ENCODE results near the gene PCDH8. TPM values are rescaled to one million over a fixed set of nuclear protein-coding genes. Genes with fewer than 3 reads are reported as not detected.

Gene PCDH8
- total RNA-seq, 1 donor from 2014 or later = not detected

DNA sequence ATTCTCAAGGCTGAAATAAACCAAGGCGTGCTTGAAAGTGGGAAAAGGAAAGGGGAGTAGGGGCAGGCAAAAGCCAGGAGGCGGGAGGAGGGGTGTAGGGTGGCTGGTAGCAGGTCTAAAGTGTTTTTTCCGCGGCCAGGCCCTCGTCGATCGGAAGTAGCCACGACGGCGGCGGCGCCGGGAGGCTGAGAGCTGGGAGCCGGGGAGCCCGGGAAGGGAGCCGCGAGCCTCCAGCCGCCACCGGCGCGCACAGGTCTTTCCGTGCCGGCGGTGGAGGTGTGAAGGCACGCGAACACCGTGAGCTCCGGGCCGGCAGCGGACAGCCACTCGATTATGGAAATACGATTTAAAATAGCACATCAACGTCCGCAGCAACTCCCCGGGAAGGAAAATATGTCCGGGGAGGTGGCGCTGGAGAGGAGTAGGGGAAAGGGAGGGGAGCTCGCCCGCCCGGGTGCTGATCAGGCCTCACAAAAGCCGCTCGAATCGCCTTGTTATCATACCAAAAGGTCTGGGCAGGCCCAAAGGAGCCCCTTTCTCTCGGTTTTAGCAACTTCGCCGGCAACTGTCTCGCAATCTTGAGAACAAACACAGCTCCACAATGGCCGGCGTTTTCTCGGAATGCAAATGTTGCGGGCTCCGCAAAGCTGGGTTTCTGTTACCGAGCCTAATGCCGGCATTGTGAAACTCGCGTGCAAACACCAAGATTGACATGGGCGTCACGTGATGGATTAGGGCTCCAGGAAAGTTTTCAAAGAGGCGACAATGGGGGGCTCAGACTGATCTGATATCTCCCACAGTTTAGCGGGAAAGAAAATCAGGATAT, 2.9 kb upstream of the PCDH8 start:
- no peak for DNase-seq (ENCODE audit: low read depth in 2 of 2)

DNA sequence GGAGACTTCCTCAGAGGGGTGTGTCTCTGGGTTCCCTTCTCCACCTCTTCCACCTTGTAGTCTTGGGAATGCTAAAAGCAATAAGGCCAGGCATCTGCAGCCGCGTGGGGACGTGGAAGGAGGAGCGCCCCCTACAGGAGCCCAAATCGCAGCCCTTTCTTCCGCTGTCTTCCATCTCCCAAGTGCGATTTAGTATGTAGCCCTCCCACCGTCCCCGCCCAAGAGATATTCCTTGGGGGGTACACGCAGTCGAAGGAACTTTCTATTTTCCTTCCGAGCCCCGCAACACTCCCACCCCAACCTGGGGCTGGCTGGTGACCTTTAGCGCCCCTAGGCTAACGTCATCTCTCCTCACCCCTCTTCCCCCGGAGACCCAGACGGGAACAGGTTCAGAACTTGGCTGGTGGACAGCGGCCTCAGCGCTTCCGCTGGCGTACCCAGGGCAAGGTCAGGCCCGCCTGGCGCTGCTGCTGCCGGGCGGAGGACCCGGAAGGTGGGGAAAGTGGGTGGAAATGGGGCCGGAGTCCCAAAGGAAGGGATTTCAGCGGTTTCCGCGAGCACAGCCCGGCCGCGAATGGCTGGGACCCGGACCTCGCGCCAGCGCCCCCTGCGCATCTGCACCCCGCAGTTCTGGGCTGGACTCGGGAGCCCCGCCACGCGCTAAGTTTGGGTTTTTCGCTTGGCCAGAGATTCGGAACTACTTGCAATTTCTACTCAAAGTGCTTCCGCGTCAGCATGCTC, 2.1 kb upstream of the PCDH8 start:
- DNase-seq (ENCODE audit: low read depth in 2 of 2) = peak in 1 of 2 donors; percentile 43

DNA sequence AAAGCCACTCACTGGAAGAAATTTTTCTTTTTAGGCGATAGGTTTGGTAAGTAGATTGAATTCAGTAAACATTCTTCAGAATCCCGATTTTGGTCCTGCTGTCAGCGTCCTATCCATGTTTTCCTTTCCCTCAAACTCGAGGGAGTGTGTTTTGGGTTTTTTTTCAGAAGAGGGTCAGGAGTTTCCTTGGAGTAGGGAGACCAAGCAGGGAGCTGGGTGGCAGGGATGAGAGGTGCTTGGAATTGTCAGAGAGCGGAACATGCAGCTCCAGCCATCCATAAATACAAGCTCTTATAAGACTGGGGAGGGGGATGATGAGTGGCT, 1.6 kb upstream of the PCDH8 start:
- no peak for DNase-seq (ENCODE audit: low read depth in 2 of 2)

DNA sequence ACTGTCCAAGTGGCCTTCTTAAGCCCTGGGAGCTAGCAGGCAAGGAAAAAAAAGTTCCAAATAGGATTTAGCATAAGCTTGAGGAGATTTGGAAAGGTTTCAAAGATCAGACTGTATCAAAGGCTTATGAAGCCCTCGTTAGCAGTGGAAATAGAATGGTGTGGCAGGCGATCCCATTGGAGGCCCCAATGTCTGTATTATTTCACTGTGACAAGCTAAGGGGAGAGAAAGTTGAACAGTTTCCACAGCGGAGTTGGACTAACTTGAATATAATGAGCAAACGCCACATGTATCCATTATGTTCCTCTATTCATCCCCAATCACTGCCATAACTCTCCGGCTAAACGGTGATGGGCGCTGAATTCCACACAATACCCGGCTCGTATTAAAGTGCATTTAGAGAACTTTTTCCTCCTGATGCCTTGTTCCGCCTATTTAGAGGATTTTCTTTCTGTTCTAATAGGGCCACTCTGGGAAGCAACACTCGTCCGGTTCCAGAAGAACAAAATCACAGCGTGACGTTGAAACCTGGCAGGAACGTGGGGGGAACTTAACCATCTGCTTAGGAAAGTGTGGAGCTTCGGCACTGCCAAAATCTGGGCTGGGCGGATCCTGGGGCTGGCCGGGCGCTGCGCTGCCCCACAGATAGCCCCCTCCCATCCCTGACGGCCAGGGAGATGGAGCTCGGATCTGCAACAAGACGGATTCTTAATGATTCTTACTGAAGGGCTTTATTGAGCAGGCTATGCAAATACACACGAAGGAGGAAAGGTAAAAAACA, 1.0 kb upstream of the PCDH8 start:
- no peak for DNase-seq (ENCODE audit: low read depth in 2 of 2)

DNA sequence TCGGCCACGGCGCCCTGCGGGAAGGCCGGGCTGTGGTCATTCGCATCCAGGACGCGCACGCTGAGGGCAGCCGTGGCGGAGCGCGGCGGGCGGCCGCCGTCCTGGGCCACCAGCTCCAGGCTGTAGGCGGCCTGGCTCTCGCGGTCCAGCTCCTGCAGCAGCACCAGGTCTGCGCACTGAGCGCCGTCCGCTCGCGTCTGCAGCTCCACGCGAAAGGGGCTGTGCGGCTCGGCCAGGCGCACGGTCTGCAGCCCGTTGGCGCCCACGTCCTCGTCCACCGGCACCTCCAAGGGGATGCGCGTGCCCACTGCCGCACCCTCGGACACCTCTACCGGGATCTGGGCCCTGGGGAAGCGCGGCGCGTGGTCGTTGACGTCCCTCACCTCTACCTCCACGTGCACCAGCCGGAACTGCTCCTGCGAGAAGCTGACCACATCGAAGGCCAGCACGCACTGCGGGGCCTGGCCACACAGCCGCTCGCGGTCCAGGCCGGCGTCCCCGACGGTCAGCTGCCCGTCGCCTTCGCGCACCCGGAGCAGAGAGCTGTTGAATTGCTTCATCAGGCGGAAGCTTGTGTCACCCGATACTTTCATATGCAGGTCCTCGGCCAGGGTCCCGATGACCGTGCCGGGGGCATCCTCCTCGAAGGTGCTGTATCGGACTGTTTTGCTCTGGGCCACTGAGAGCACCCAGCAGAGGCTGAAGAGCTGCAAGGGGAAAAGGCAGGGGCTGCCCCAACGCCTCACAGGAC, 583 bp downstream of the PCDH8 start:
- no peak for DNase-seq (ENCODE audit: low read depth in 2 of 2)

DNA sequence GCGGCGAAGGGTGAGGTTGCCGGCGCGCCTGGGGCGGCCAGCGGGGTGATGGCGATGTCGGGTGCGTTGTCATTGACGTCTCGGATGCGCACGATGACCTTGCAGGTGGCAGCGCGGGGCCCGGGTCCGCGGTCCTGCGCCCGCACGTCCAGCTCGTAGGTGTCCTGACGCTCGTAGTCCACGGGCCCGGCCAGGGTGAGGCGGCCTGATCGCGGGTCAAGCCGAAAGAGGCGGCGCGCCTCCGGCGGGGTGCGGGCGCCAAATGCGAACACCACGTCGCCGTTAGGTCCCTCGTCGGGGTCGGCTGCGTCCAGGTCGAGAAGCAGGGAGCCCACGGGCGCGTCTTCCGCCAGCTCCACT, 1.1 kb downstream of the PCDH8 start:
- no peak for DNase-seq (ENCODE audit: low read depth in 2 of 2)

DNA sequence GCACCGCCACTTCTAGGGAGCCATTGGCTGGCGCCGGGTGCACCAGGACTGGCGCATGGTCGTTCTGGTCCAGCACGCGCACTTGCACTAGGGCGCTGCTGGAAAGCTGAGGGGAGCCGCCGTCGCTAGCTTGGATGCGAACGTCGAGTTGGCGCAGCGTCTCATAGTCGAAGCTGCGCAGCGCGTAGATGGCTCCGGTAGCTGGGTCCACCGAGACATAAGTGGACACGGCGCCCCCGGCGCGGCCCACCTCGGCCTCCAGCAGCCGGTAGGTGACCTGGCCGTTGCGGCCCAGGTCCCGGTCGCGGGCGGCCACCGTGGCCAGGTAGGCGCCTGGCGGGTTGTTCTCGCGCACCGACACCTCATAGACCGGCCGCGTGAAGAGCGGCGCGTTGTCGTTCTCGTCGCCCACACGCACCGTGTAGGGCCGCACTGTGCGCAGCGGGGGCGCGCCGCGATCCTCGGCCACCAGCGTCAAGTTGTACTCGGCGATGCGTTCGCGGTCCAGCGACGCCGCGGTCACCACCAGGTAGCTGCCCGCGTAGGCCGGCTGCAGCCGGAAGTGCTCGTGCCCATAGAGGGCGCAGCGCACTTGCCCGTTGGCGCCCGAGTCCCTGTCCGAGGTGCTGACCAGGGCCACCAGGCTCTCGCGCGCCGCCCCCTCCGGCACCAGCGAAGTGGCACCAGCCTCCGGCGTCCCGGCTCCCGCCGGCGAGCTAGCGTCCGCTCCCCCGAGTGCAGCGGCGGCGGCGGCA, 1.7 kb downstream of the PCDH8 start:
- peak in 1 of 2 donors; percentile 40 for DNase-seq (ENCODE audit: low read depth in 2 of 2)

DNA sequence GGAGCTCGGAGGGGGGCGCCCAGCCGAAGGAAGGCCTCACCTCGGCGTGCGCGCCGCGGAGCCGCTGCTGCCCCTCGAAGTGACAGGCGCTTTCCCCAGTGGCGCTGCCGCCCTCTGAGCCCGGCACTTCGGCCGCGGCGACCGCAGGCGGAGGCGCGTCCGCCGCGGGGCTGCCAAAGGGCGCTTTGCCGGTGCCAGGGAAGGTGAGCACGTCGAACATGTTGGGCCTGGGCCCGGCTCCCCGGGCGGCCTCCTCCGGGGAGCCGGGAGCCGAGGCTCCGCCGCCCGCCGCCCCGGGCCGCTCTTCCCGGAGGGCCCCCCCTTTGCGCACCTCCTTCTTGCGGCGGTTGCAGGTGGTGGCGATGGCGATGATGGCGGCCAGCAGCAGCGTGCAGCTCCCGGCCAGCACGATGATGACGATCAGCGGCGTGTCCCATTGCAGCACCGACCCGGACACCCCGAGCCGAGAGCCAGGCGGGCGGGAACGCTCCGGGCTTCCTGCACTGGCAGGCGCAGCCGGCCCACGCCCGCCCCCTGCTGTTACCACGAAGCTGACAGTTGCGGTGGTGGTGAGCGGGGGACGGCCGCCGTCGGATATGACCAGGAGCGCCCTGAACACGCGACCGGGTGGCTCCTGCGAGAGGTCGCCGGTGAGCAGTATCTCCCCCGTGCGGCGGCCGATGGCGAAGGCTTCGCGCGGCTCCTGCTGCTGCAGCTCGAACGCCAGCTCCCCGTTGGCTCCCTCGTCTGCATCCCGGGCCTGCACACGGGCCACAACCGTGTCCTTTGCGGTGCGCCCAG, 2.5 kb downstream of the PCDH8 start:
- peak; percentile 17 to 21 for DNase-seq (ENCODE audit: low read depth in 2 of 2)

DNA sequence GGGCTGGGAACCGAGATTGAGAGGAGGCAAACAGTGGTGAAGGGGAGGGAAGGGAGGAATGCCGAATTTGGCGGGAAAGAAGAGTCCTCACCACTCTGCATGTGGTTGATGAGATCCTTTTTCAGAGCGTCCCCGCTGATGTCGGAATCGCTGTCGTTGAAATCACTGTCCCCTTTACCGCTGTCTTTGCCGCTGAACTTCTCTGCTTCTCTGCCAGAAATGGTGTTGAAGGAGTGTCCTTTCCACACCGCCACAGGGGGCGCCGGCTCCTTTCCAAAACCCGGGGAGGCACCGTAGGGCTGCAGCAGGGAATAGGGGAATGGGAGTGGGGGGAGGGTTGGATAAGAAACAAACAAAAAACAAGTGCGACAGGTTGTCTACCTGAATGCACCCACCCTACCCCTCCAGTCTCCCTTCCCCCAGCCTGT, 3.1 kb downstream of the PCDH8 start:
- no peak for DNase-seq (ENCODE audit: low read depth in 2 of 2)

DNA sequence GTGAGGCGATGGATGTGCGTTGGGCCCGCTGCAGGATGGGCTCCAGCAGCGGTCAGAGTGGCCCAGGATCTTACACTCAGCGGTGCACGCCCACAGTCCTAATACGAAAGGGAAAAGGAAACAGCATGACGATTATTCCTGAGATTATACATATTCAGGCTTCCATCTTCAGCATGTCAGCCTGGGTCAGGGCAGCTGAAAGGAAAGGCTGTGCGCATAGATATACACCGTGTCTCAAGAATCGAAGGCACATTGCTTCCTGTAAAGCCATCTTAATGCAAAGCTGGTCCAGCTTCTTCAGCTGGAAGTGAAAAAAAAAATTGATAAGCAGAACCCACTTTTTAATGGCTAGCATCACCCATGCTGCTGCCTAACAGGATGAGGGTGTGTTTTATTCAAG, 3.6 kb downstream of the PCDH8 start:
- DNase-seq (ENCODE audit: low read depth in 2 of 2) = no peak

DNA sequence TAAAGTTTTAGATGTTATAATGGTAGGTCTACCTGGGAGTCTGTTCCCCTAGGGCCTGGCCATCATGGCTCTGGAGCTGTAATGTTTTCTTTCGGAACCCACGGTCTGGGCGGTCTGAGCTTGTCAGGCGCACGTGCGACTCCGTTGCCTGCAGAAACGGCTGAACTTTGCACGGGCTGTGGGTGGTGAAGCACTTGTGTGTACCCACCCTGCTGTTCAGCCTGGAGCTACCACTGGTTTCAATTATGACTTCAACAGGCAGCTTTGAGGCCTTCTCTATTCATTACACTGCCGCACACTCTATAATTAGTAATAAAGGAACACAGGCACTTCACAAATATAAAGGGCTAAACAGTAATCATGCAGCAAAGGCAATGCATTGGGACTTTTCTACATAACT, 6.0 kb downstream of the PCDH8 start:
- no peak for DNase-seq (ENCODE audit: low read depth in 2 of 2)

DNA sequence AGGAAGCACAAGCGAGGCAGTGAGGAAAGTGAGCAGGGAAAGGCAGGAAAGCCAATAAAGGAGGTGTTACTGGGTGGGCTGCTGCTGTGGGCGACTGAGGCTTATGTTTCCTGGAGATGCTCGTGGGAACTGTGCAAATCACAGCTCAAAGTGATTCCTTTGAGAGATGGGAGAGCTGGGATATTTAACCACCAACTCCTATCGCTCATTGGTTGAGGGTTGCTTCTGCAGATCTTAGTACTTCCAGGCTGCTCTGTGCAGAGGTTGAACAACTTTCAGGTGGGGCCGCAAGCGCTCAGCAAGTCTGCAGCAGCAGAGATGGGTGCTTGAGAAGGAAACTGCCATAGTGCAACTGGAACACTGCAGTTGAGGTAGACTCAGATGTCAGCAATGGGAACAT, 8.4 kb downstream of the PCDH8 start:
- no peak for DNase-seq (ENCODE audit: low read depth in 2 of 2)

DNA sequence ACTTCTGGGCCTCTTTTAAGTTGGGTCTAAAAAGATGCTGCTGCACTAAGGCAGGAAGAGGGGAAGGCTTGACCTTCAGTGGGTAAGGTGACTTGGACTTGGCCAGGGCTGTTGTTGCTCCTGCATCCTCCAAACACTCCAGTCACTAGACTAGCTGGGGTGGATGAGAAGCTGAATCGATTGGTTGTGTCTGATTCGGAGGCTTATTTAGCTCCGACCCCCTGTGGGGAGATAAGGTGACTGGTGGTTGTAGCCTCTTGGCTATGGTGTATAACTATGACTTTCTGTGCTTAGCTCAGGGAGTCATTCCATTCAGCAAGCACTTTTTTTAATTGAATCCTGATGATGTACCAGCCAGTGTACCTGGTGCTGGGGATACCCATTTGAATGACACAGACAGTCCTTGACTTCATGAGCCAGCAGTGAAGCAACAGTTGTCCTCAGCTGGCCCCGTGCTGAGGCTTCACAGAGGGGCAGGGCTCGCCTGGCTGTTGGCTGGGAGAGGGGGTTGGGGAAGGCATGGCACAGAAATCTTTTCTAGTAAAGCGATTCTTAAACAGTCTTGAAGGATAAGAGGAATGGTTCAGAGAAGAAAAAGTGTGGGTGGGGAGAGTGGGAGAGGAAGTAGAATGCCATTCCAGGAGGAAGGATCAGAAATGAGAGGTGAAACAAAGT, 9.9 kb downstream of the PCDH8 start:
- DNase-seq (ENCODE audit: low read depth in 2 of 2) = no peak

DNA sequence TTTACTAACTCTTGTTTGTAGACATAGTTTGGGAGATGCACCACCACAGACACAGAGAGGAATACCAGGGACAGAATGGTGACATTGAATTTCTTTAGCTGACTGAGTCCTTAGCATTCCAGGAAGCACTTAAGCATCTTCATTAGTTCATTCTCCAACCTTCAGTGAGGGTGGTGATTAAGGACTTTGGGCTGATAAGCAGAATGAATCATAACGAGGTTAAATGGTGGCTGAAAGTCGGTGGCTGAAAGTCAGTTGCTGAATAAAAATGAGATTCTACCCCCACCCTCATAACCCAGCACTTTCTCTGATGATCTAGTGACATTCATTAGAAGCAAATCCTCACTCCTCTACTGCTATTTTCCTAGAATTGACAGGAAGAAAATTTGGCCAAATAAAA, 10.6 kb downstream of the PCDH8 start:
- DNase-seq (ENCODE audit: low read depth in 2 of 2) = no peak

DNA sequence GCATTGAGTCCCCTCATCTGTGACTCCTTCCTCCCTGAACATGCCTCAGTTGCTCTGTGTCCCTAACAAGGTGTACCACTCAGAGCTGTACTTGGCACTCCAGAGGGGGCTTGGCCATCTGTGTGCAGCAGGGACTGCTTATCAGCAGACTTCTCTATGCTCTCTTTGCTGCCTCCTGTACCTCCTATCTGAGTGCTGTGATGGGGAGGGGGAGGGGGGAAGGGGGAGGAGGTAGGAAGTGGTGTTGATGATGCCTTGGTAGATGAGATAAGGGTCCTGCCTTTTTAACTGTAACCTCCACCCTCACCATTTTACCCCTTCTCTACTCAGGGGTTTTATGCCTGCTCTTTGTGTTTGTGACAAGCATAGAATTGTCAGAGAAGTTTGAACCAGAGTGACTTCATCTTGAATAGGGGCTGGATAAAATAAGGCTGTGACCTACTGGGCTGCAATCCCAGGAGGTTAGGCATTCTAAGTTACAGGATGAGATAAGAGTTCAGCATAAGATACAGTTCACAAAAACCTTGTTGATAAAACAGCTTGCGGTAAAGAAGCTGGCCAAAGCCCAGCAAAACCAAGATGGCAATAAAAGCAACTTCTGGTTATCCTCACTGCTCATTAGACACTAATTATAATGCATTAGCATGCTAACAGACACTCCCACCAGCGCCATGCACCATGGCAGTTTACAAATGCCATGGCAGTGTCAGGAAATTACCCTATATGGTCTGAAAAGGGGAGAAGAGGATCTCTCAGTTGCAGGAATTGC, 13.2 kb downstream of the PCDH8 start:
- no peak for DNase-seq (ENCODE audit: low read depth in 2 of 2)

DNA sequence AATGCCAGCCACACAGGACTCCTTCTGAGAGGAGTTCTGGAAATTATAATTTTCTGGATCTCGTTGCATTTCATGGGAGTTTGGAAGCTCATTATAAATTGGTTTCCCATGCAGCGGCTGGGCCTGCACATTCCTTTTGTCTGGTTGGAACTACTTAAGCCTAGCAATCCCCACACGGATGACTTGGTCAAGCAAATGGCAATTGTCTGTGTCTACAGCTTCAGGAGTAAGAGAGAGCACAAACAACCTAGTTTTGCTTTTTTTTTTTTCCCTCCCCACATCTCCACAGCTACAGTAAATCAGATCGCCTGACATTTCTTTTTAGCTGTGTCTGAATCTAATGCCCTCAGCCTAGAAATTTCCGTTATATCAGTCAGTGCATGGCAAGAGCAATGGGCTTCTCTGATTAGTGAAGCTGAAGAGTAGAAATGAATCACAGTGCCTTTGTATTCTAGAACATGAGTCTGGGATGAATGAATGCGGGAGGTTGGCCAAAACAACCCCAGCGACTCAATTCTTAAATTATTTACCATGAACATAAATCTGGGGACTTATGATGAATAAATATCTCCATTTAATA, 15.1 kb downstream of the PCDH8 start:
- no peak for DNase-seq (ENCODE audit: low read depth in 2 of 2)

DNA sequence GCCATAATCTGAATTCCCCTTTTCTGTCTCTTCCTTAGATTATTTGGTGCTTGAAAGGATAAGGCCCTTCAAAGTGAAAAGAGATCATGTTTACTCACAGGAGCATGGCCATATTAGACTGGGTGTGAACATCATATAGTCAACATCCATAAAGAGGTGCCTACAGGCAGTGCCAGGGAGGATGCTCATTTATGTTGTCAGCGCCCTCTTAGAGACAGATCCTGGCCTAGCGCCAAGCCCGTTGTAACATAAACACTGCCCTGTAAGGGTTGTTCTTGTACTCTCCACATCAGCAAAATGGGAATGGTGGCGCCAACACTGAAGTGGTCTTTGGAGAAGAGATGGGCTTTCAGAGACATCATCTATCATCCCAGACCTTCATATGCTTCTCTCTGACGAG, 16.1 kb downstream of the PCDH8 start:
- no peak for DNase-seq (ENCODE audit: low read depth in 2 of 2)

DNA sequence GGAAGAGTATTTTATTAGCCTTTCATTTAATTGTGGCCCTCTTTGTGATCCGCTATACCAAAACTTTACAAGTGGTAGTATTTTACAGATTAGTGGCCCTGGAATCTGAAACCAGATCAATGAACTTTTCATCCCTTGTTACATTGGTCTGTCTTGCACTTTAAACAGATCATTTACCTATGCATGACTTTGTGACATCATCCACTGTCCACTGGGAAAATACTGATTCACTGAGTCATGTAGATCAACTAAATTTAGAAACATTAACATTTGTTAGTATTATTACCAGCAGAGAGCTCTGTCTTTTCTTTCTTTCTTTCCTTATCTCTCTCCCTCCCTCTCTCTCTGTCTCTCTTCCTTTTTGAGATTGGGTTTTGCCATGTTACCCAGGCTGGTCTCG, 17.5 kb downstream of the PCDH8 start:
- DNase-seq (ENCODE audit: low read depth in 2 of 2) = no peak

Data from dermis microvascular lymphatic vessel endothelial cell (primary cell).